HPDE6-E6E7 (cell line): ENCODE data around the gene RERE.

Source experiments
- DNase-seq: peaks from one replicate; pipeline ENCODE4 v3.0.0; 2011; ENCODE audit warnings: missing footprints; ENCODE audit errors: extremely low spot score

RERE gene

DNA sequence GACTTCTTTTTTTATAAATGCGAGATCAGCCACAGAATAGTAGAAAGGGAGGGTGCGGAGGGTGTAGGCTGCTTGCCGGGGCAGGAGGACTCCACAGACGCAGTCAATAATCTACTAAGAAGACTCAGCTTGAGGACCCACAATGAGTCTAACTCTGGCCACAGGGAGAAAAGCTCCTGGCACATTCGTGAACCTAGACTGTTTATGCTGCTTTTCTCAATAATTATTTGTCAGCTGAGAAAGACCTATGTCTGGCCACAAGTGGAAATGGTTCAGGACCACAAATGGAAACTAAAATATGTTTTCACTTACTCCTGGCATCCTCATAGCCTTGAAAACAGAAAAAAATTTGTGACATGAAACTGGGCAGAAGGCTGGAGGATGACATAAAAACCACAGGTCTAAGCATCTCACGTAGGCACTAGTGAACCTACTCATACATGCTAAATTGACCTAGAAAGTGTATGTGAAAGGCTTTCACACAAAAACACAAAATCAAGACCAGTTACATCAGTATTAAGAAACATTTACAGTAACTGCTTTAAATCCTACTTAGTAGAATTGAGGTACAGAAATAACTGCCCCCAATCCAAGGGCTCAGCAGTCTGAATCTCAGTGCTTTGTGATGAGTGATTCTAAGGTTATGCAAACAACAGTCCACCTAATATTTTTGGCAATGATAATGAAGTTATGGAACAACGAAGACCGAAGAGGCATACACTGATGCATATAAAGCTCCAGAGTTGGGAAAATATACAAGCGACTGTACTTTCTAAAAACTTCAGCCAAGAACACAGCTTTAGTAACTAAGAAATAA is 340.1 kb downstream of the RERE start:
- no peak for DNase-seq

GRCh38 chr1:8476006-8476405 is 341.4 kb downstream of the RERE start:
- DNase-seq, result no peak

GRCh38 chr1:8474369-8474768 is 343.1 kb downstream of the RERE start:
- no peak for DNase-seq

- DNase-seq, result no peak
Observed at GRCh38 chr1:8473891-8474300, 343.5 kb downstream of the RERE start.

GRCh38 chr1:8473121-8473875 is 344.1 kb downstream of the RERE start:
- DNase-seq, result no peak

DNA sequence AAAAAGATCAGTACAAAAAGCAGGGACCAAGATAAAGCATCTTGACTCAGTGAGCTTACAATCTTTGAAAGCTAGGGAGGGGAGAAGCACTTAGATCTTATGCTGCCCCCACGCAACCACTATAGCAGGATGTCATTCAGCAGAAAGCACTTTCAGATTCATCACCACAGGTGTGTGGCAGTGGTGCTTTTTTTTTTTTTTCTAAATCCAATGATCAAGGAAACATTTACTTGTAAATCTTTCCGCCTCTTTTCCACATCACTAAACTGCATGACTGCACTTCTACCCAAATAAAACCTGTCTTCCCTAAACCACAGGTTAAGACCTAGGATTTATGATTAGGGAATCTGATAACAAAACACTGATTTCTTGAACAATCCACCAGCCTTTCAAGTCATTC is 344.8 kb downstream of the RERE start:
- DNase-seq, result no peak

DNA sequence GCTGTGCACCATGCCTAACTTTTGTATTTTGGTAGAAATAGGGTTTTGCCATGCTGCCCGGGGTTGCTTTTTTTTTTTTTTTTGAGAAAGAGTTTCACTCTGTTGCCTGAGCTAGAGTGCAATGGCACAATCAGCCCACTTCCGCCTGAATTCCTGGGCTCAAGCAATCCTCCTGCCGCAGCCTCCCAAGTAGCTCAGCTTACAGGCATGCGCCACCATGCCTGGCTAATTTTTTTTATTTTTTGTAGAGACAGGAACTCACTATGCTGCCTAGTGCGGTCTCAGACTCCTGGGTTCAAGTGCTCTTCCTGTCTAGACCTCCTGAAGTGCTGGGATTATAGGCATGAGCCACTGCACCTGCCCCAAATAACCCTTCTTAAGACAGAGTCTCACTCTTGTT is 346.0 kb downstream of the RERE start:
- no peak for DNase-seq

- no peak for DNase-seq
Observed at GRCh38 chr1:8468751-8469150, 348.7 kb downstream of the RERE start.

GRCh38 chr1:8467308-8467707 is 350.1 kb downstream of the RERE start:
- no peak for DNase-seq

GRCh38 chr1:8465692-8466091 is 351.7 kb downstream of the RERE start:
- no peak for DNase-seq

GRCh38 chr1:8465013-8465412 is 352.4 kb downstream of the RERE start:
- no peak for DNase-seq

- no peak for DNase-seq
Observed at GRCh38 chr1:8464377-8464776, 353.1 kb downstream of the RERE start.

DNA sequence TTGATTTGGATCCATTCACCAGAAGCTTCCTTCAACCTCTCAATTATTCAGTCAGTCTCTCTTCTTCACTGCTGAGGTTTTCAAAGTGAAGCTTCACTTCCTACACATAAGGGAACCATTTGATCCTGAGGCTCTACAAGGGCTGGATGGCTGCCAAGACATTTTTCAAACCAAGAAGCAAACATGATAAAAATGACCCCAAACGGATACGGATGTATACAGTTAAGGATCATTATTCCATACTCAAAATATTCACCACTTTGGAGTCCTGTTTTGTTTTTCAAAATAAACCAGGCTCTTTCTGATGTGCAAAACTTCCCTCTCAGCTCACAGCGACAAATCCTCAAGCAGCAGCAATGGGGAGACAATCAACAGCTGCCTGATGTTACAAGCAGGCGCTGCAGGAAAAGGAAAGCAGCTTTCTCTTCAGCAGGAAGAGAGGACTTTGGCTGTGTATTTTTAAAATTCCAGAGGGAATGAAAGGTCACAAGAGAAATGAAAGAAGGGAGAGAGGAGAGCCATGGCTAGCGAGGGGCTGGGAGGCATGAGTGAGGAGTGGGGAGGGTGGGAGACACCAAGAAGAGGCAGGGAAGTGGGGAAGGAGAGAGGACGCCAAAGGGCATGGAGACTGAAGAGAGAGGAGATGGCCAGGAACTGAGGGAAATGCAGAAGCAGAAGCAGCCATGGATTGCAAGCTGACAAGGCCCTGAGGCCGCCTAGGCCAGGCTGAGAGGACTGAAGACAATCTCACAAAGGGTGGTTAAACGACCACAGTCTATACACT is 354.1 kb downstream of the RERE start:
- no peak for DNase-seq

DNA sequence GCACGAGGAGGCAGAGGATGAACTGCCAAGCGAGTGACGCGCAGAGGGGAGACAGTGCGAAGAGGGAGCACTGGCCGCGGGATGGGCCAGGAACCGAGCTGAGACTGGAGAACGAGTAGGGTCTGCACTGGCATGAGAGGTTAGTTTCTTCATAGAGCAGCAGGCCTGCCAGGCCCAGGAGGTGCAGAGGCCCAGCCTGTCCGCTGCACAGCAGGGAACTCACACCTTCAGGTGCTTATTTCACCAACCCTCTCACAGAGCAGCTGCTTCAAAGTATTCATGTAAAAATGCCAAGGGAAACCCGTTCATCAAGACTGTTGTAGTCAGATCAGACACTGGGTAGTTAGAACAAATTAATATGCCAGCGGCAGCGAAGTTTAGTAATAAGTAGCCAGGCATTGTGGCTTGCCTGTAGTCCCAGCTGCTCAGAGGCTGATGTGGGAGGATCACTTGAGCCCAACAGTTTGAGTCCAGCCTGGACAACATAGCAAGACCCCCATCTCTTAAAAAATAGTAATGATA is 355.0 kb downstream of the RERE start:
- no peak for DNase-seq

- DNase-seq, result no peak
Observed at GRCh38 chr1:8461351-8462110, 355.9 kb downstream of the RERE start.

GRCh38 chr1:8460784-8461183 is 356.7 kb downstream of the RERE start:
- no peak for DNase-seq

DNA sequence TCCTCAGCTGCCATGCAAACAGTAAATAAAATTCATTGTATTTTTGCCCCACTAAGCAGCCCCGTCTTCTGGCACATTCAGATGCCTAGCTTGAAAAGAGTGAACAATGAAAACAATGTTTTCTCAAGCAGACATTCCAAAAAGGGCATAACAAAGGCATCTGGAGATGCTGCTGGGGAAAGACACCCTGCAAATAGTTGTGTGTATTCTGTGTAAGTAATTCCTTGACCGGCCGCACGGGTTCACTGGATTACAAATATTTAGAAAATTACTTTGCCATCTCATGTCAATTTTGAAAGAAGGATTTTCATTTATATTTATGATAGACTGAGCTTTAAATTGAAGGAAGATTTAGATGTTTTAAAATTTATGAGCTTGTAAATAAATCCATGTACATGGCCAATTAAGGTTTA is 357.3 kb downstream of the RERE start:
- no peak for DNase-seq

GRCh38 chr1:8458607-8459006 is 358.8 kb downstream of the RERE start:
- no peak for DNase-seq

DNA sequence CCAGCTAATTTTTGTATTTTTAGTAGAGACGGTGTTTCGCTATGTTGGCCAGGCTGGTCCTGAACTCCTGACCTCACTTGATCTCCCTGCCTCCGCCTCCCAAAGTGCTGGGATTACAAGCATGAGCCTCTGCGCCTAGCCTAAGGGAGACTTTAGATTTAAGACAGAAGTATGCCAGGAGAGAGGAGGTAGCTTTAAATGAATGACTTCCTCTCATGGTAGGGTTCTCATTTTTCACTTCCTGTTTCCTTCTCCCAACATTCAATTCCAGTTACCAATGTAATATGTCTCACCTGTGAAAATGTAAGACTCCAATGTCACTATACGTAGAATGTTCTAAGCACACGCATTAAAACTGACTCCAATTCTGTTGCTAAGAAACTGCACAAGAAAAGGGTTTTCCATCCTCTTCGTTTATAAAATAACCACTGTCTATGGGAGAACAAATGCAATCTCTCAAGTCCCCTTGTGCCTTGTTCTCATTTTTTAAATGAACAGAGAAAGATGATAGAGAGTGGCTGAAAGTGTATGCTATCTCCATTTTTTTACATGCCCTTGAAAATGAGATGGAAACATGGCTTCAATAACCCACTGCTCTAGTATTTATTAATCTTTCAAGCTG is 359.6 kb downstream of the RERE start:
- DNase-seq, result no peak

DNA sequence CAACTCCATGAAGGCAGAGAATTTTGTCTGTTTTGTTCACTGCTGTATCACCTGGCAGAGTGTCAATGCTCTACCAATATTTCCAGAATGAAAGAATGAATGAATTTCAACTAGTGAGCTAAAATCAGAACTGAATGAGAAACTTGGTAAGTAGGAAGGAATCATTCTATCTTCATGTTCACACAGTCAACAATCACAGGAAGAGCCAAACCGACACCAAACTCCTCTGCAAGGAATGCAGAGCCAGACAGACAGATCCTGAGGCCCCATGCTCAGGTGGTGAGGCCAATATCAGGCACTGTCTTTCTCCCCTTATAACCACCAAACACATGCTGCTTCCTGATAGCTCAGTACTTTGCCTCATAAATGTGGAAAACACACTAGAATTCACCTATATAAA is 360.4 kb downstream of the RERE start:
- no peak for DNase-seq

GRCh38 chr1:8456308-8456912 is 361.0 kb downstream of the RERE start:
- DNase-seq, result peak; percentile 49
